Stimulated activated CD4-positive, alpha-beta T cell treated with anti-CD3 and anti-CD28 coated beads, Interleukin-15, amount 100 ng/mL, for 24 hours (primary cell): Measurements from ENCODE around the gene COA8.
"Not testable (repeated sequence)": the region's sequence is repeated elsewhere in the genome, so short reads cannot be mapped to it uniquely, and the experiment has no call there.

ENCODE experiments used
- DNase-seq: peaks from one replicate; pipeline ENCODE4 v3.0.0-alpha.2; 2020

Gene COA8

GRCh38 chr14:103562429-103563225 is at the start of gene COA8, which contains the start of gene BAG5:
TSS of gene COA8 (plus strand) at chr14:103562960. CDS start at chr14:103563002, 42 bp downstream.
TSS of gene BAG5 (minus strand) at chr14:103562657. CDS start at chr14:103561164, 1,493 bp downstream.
- peak; percentile 91 for DNase-seq

- no peak for DNase-seq
These were observed 48.0 kb upstream of the COA8 start for GRCh38 chr14:103514596-103515421.

GRCh38 chr14:103516426-103517173 is 46.2 kb upstream of the COA8 start:
- no peak for DNase-seq

- no peak for DNase-seq
These were observed 45.6 kb upstream of the COA8 start for GRCh38 chr14:103517174-103517566.

GRCh38 chr14:103517721-103518421 is 44.9 kb upstream of the COA8 start:
- DNase-seq, result no peak

GRCh38 chr14:103518422-103519042 is 44.2 kb upstream of the COA8 start:
- peak; percentile 74 for DNase-seq

- DNase-seq, result no peak
These were observed 43.5 kb upstream of the COA8 start for GRCh38 chr14:103519043-103519836.

- no peak for DNase-seq
These were observed 42.9 kb upstream of the COA8 start for GRCh38 chr14:103519837-103520212.

GRCh38 chr14:103520269-103520656 is 42.5 kb upstream of the COA8 start:
- no peak for DNase-seq

- DNase-seq, result peak; percentile 71
These were observed 41.9 kb upstream of the COA8 start for GRCh38 chr14:103520657-103521437.

- no peak for DNase-seq
These were observed 41.3 kb upstream of the COA8 start for GRCh38 chr14:103521438-103521950.

GRCh38 chr14:103521951-103522563 is 40.7 kb upstream of the COA8 start:
- DNase-seq, result no peak

- DNase-seq, result peak; percentile 48
These were observed 39.8 kb upstream of the COA8 start, which contains the start of gene CKB for GRCh38 chr14:103522649-103523574. TSS of gene CKB (minus strand) at chr14:103522830. CDS start at chr14:103522493, 337 bp downstream.

GRCh38 chr14:103523575-103523954 is 39.2 kb upstream of the COA8 start:
- DNase-seq, result no peak

- DNase-seq, result no peak
These were observed 38.5 kb upstream of the COA8 start for GRCh38 chr14:103524002-103524935.

- DNase-seq, result not testable (repeated sequence)
These were observed 37.1 kb upstream of the COA8 start for GRCh38 chr14:103525430-103526246.
